H1 (cell line): ENCODE results near the gene GNG10. TPM values are rescaled to one million over a fixed set of nuclear protein-coding genes. Genes with fewer than 3 reads are reported as not detected.

Experiments
- CTCF ChIA-PET: fragments of 300-600 bp; sonication (Branson Sonifier 250); formaldehyde crosslinking; loops from one replicate; lab custom pipeline; 2021; ENCODE audit not compliant: partially characterized antibody; lab: Charles Lee
- POLR2A ChIA-PET: fragments of 300-600 bp; sonication (Branson Sonifier 250); formaldehyde crosslinking; loops from one replicate; lab custom pipeline; 2021; ENCODE audit warnings: inconsistent platforms; ENCODE audit not compliant: partially characterized antibody; lab: Charles Lee
- DNase-seq, 2 experiments: peaks; one replicate each; pipeline versions ENCODE4 v3.0.0 to v3.0.0-alpha.2; 2010 to 2022; ENCODE audit warnings: low spot score in 2 of 2, low read depth in 1 of 2, mixed read lengths in 1 of 2
- FAIRE-seq: peaks from 2 replicates; lab custom pipeline; 2011; peaks lifted over from hg19 to GRCh38; lab: Jason Lieb, UNC
- H2AFZ ChIP-seq: 2 replicates; pipeline ENCODE4 v1.8.1; 2012; ENCODE audit warnings: low read length, inconsistent platforms
- H2AK5ac ChIP-seq: 2 replicates; pipeline ENCODE4 v1.6.1; 2013; ENCODE audit warnings: low read depth, low read length
- H2BK120ac ChIP-seq: replicated peaks from 2 replicates; pipeline ENCODE3; 2013; ENCODE audit warnings: low read depth, low read length, inconsistent platforms
- H2BK12ac ChIP-seq: 2 replicates; pipeline ENCODE4 v1.6.1; 2013; ENCODE audit warnings: low read depth, low read length
- H2BK15ac ChIP-seq: 2 replicates; pipeline ENCODE4 v1.6.1; 2013; ENCODE audit warnings: low read length
- H2BK20ac ChIP-seq: 2 replicates; pipeline ENCODE4 v1.6.1; 2013; ENCODE audit warnings: low read length
- H2BK5ac ChIP-seq: 2 replicates; pipeline ENCODE4 v1.6.1; 2013; ENCODE audit warnings: low read depth, low read length
- H3K14ac ChIP-seq: 2 replicates; pipeline ENCODE4 v1.6.1; 2013; ENCODE audit warnings: inconsistent platforms; ENCODE audit not compliant: insufficient read length
- H3K18ac ChIP-seq: 2 replicates; pipeline ENCODE4 v1.6.1; 2013; ENCODE audit warnings: low read length; ENCODE audit errors: extremely low read depth
- H3K23ac ChIP-seq: 2 replicates; pipeline ENCODE4 v1.6.1; 2013; ENCODE audit warnings: inconsistent platforms; ENCODE audit not compliant: insufficient read length
- H3K23me2 ChIP-seq: 2 replicates; pipeline ENCODE4 v1.6.1; 2013; ENCODE audit warnings: low read depth, low read length
- H3K27ac ChIP-seq: 2 replicates; pipeline ENCODE4 v1.6.1; 2011; ENCODE audit warnings: low read depth, low read length, inconsistent platforms
- H3K27me3 ChIP-seq, 4 experiments: replicated peaks in 1 of 4; 1 replicate in 1 of 4; 2 replicates in 3 of 4; pipeline versions ENCODE4 v1.6.1 to v1.8.1; 2011 to 2013; ENCODE audit warnings: low read length in 3 of 4, mild to moderate bottlenecking in 3 of 4, inconsistent platforms in 2 of 4, mixed read lengths in 2 of 4, moderate library complexity in 1 of 4; ENCODE audit not compliant: control insufficient read depth in 3 of 4, insufficient read depth in 3 of 4; ENCODE audit errors: extremely low read depth in 1 of 4
- H3K36me3 ChIP-seq, 4 experiments: 2 replicates each; pipeline versions ENCODE4 v1.6.1 to v1.8.1; 2011 to 2013; ENCODE audit warnings: mild to moderate bottlenecking in 4 of 4, low read length in 3 of 4, moderate library complexity in 2 of 4, control low read depth in 1 of 4, inconsistent platforms in 1 of 4; ENCODE audit not compliant: insufficient read depth in 4 of 4, control insufficient read depth in 2 of 4
- H3K4ac ChIP-seq: replicated peaks from 2 replicates; pipeline ENCODE3; 2013; ENCODE audit warnings: low read length, low read depth, mixed read lengths, inconsistent platforms; ENCODE audit not compliant: insufficient read length
- H3K4me1 ChIP-seq, 4 experiments: replicated peaks in 1 of 4; 1 replicate in 1 of 4; 2 replicates in 3 of 4; pipeline versions ENCODE4 v1.6.1 to v1.8.1; 2011 to 2013; ENCODE audit warnings: low read length in 3 of 4, inconsistent platforms in 2 of 4, mixed read lengths in 1 of 4; ENCODE audit not compliant: insufficient read depth in 4 of 4, control insufficient read depth in 3 of 4
- H3K4me2 ChIP-seq, 2 experiments: 2 replicates each; pipeline versions ENCODE4 v1.6.1 to v1.8.1; 2011 to 2013; ENCODE audit warnings: low read depth in 2 of 2, low read length in 2 of 2, control low read depth in 1 of 2, inconsistent platforms in 1 of 2, mild to moderate bottlenecking in 1 of 2; ENCODE audit not compliant: insufficient read depth in 1 of 2
- H3K4me3 ChIP-seq, 4 experiments: fragments of 200-600, 300-600 bp in 1 of 4; sonication (generic), shearing (Covaris generic), sonication (Bioruptor Twin) in 1 of 4; 2 replicates each; pipeline versions ENCODE4 v1.5.1 to v1.8.1; 2011 to 2016; ENCODE audit warnings: low read length in 4 of 4, low read depth in 3 of 4, control low read depth in 2 of 4, inconsistent platforms in 2 of 4, mild to moderate bottlenecking in 2 of 4, mixed read lengths in 1 of 4, moderate library complexity in 1 of 4; ENCODE audit not compliant: insufficient read depth in 2 of 4; ENCODE audit errors: extremely low read depth in 1 of 4
- H3K56ac ChIP-seq: replicated peaks from 2 replicates; pipeline ENCODE3; 2013; ENCODE audit warnings: low read depth, mild to moderate bottlenecking, mixed read lengths, low read length, inconsistent platforms; ENCODE audit not compliant: insufficient read length
- H3K79me1 ChIP-seq: 2 replicates; pipeline ENCODE4 v1.6.1; 2013; ENCODE audit warnings: low read depth, low read length, control low read depth
- H3K79me2 ChIP-seq, 2 experiments: 2 replicates each; pipeline versions ENCODE4 v1.6.1 to v1.8.1; 2012 to 2013; ENCODE audit warnings: low read length in 2 of 2, mild to moderate bottlenecking in 2 of 2, inconsistent platforms in 1 of 2; ENCODE audit not compliant: insufficient read depth in 2 of 2, control insufficient read depth in 1 of 2
- H3K9ac ChIP-seq, 4 experiments: replicated peaks in 1 of 4; 1 replicate in 1 of 4; 2 replicates in 3 of 4; pipeline versions ENCODE4 v1.6.1 to v1.8.1; 2011 to 2013; ENCODE audit warnings: low read depth in 3 of 4, low read length in 3 of 4, control low read depth in 2 of 4, mild to moderate bottlenecking in 2 of 4, moderate library complexity in 2 of 4, inconsistent platforms in 1 of 4; ENCODE audit errors: extremely low read depth in 1 of 4
- H3K9me3 ChIP-seq, 2 experiments: 2 replicates each; pipeline versions ENCODE4 v1.6.1 to v1.8.1; 2012 to 2013; ENCODE audit warnings: mild to moderate bottlenecking in 2 of 2, moderate library complexity in 2 of 2, control low read depth in 1 of 2, inconsistent platforms in 1 of 2, low read depth in 1 of 2, low read length in 1 of 2, mixed read lengths in 1 of 2; ENCODE audit not compliant: insufficient read depth in 2 of 2
- H4K20me1 ChIP-seq, 2 experiments: replicated peaks in 1 of 2; 2 replicates each; pipeline versions ENCODE3 to v1.8.1; 2011 to 2013; ENCODE audit warnings: inconsistent platforms in 2 of 2, low read length in 2 of 2, mild to moderate bottlenecking in 1 of 2; ENCODE audit not compliant: insufficient read depth in 2 of 2, control insufficient read depth in 1 of 2
- H4K5ac ChIP-seq: 2 replicates; pipeline ENCODE4 v1.6.1; 2013; ENCODE audit warnings: low read length, low read depth, mixed read lengths, inconsistent platforms; ENCODE audit not compliant: insufficient read length
- H4K8ac ChIP-seq: 2 replicates; pipeline ENCODE4 v1.8.0; 2013; ENCODE audit warnings: mild to moderate bottlenecking, moderate library complexity, low read length, inconsistent platforms; ENCODE audit not compliant: insufficient read depth; ENCODE audit errors: extremely low read depth
- H4K91ac ChIP-seq: replicated peaks from 2 replicates; pipeline ENCODE3; 2013; ENCODE audit warnings: low read length, mixed read lengths, inconsistent platforms; ENCODE audit not compliant: insufficient read length
- CBX5 ChIP-seq: fragments of 300-800, 300-1000 bp; sonication (generic); IDR thresholded peaks from 2 replicates; pipeline ENCODE4 v1.7.1; 2016; ENCODE audit warnings: antibody characterized with exemption, low read length, low read depth
- EP300 ChIP-seq, 2 experiments: IDR thresholded peaks; 1 replicate in 1 of 2; 2 replicates in 1 of 2; pipeline ENCODE4 v1.6.1; 2011 to 2012; ENCODE audit warnings: low read depth in 2 of 2, low read length in 2 of 2, mild to moderate bottlenecking in 2 of 2, borderline replicate concordance in 1 of 2, inconsistent platforms in 1 of 2, moderate library complexity in 1 of 2
- RXRA ChIP-seq: IDR thresholded peaks from 2 replicates; pipeline ENCODE4 v1.6.1; 2011; ENCODE audit warnings: low read depth, mild to moderate bottlenecking, low read length, moderate library complexity; ENCODE audit not compliant: insufficient read depth
- polyA plus RNA-seq, 7 experiments: library from polyadenylated mRNA; depleted of rRNA in 3 of 7; stranded (reverse) in 5 of 7; unstranded in 2 of 7; fragments of >200 nt in 5 of 7; fragments of 200-250 nt in 2 of 7; gene quantifications; 1 replicate in 5 of 7; 2 replicates in 1 of 7; 4 replicates in 1 of 7; pipeline versions ENCODE4 v1.2.1 to v1.2.3, GENCODE V29; 2011 to 2013; ENCODE audit warnings: missing spikeins in 2 of 7, mixed read lengths in 2 of 7
- total RNA-seq: library from RNA; stranded (reverse); fragmentation: NEBNext Ultra II Directional; extraction: Animal tissue kit (Norgen Biotek cat#: 25700); gene quantifications from 2 replicates; pipeline ENCODE4 v1.2.1, GENCODE V29; 2021

GNG10 gene
- total and polyA plus RNA-seq, 2 of the 8 experiments (the other 6 are each of a cell fraction or from before 2014, with no cell fraction given): 24.7 to 28.5 TPM

DNA sequence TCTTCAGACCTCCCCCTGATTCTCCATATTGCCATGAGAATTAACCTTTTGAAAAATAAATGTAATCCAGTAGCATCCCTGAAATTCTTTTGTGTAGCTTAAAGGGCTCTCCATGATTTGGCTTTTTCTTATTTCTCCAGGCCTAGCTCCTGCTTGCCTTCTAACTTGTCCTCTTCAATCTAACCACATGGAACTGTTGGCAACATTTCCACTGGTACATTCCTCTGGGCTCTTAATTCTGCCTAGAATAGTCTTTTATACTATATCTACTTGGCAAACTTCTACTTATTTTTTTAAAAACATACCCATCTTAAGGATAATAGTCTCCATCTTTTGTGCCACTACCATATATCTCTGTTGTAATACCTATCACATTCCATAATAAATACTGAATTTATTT, 54.1 kb downstream of the GNG10 start:
- DNase-seq: no peak
- Histone ChIP-seq H3K14ac (no peak overlapping the region), H3K9ac (no peak overlapping the region), H3K27me3 (no peaks in the 10 kb centered on the region), H3K36me3 (no peaks in the 10 kb centered on the region; a peak in 1 of 8 replicates), H2AFZ (no peak overlapping the region), H4K8ac (no peak overlapping the region), H2BK15ac (no peak overlapping the region), H2BK12ac (no peak overlapping the region), H3K9me3 (no peaks in the 10 kb centered on the region), H4K20me1 (no peaks in the 10 kb centered on the region), H3K23ac (no peak overlapping the region), H2AK5ac (no peak overlapping the region), H3K18ac (no peak overlapping the region), H3K79me1 (no peaks in the 10 kb centered on the region), H2BK5ac (no peak overlapping the region), H3K56ac (no peak overlapping the region), H4K5ac (no peak overlapping the region), H3K79me2 (no peaks in the 10 kb centered on the region), H3K4me3 (no peak overlapping the region), H3K4me2 (no peak overlapping the region), H2BK120ac (no peak overlapping the region), H3K4ac (no peak overlapping the region), H2BK20ac (no peak overlapping the region), H4K91ac (no peak overlapping the region), H3K27ac (no peak overlapping the region), H3K23me2 (no peaks in the 10 kb centered on the region), H3K4me1 (no peaks in the 10 kb centered on the region)
- ChIA-PET CTCF (interaction anchor here (0.6 to 1.4 kb wide), 2 partner anchors 94 to 117 kb away, joined by 3 to 4 read pairs; no protein-coding TSS in a partner anchor), POLR2A (interaction anchor here (0.7 kb wide), 1 partner anchor 31 kb away, joined by 3 read pairs; no protein-coding TSS in a partner anchor)
- FAIRE-seq: no peak
- TF ChIP-seq CBX5 (no peak), EP300 (IDR thresholded peaks at IDR 0.05; ENCODE audit: borderline replicate concordance in 1 of 2, low read depth in 2 of 2, low read length in 2 of 2) (no peak), RXRA (no peak)
